CD4-positive, alpha-beta T cell treated with Interleukin-4 for 1 hour (primary cell): ENCODE measurements around the gene PRR13.
"Not testable (repeated sequence)": the region's sequence is repeated elsewhere in the genome, so short reads cannot be mapped to it uniquely, and the experiment has no call there.

Experiments used
- DNase-seq, 2 donors: peaks; one replicate each; pipeline ENCODE4 v3.0.0-alpha.2; 2020 to 2022

PRR13 gene, protein sequence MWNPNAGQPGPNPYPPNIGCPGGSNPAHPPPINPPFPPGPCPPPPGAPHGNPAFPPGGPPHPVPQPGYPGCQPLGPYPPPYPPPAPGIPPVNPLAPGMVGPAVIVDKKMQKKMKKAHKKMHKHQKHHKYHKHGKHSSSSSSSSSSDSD

GRCh38 chr12:53441040-53441833 is at the start of gene PRR13:
PRR13 (plus strand) TSS chr12:53441734; CDS start chr12:53442715, 981 bp downstream.
- peak; percentile 99 for DNase-seq

GRCh38 chr12:53399896-53400295 is 41.6 kb upstream of the PRR13 start:
- no peak for DNase-seq

- DNase-seq, result not testable (repeated sequence)
These were observed 39.2 kb upstream of the PRR13 start for GRCh38 chr12:53402351-53402750.

- DNase-seq, result no peak
These were observed 38.7 kb upstream of the PRR13 start for GRCh38 chr12:53402871-53403270.

- no peak for DNase-seq
These were observed 30.6 kb upstream of the PRR13 start for GRCh38 chr12:53410951-53411350.

- DNase-seq, result no peak
These were observed 27.9 kb upstream of the PRR13 start for GRCh38 chr12:53413485-53414204.

DNA sequence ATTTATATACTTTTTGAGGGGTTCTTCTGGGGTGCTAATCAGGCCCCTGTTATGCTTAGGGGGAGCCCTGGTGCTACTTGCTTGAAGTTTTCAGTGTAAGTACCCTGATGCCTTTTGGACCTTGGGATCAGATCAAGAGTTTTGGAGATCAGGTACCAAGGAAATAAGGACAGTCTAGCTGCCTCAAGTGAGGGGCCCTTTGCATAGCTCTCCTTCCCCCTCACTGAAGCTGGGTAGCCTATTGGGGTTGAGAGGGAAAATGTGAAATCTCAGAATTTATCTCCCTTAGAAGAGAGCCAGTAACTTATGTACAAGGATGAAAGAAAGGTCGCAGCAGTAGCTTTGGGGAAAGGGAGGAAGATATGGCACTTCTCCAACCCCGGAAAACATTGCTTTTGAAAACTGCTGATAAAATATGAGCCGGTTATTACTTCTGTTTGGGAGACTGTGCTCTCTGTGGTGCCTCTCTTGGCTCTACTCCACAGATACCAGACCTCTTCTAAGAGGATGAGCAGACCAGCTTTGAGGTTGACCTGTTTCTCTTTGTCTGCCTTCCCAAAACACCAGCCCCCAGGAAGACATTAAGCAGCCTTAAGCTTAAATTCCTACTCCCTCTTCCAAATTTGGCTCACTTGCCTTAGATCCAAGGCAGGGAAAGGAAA is 26.6 kb upstream of the PRR13 start:
- DNase-seq, result no peak

GRCh38 chr12:53415752-53416389 is 25.7 kb upstream of the PRR13 start:
- not testable (repeated sequence) for DNase-seq

DNA sequence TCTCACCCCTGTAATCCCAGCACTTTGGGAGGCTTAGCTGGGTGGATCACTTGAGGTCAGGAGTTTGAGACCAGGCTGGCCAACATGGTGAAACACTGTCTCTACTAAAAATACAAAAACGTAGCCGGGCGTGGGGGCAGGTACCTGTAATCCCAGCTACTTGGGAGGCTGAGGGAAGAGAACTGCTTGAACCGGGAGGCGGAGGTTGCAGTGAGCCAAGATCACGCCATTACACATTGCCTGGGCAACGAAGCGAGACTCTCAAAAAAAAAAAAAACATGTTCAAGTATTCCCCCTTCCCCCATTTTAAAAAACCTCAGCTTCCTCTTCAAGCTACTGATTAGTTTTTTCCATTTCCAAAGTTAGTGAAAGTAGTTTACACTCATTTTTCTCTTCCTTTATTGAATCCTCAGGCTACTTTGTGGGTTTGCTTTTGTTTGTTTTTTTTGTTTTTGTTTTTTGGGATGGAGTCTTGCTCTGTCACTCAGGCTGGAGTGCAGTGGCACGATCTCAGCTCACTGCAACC is 24.2 kb upstream of the PRR13 start:
- not testable (repeated sequence) for DNase-seq

DNA sequence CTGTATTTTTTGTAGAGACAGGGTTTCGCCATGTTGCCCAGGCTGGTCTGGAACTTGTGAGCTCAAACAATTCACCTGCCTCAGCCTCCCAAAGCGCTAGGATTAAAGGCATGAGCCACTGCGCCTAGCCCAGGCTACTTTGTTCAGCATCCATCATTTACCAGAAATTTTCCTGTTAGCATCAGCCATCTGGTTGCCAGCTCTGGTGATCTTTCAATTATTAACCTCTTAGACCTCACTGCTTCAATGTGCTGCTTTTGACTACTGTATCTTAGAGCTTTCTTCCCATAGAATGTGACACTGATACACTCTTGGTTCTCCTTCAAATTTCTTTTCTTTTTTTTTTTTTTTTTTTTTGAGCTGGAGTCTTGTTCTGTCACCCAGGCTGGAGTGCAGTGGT is 23.3 kb upstream of the PRR13 start:
- no peak for DNase-seq

GRCh38 chr12:53419756-53420155 is 21.8 kb upstream of the PRR13 start:
- no peak for DNase-seq

DNA sequence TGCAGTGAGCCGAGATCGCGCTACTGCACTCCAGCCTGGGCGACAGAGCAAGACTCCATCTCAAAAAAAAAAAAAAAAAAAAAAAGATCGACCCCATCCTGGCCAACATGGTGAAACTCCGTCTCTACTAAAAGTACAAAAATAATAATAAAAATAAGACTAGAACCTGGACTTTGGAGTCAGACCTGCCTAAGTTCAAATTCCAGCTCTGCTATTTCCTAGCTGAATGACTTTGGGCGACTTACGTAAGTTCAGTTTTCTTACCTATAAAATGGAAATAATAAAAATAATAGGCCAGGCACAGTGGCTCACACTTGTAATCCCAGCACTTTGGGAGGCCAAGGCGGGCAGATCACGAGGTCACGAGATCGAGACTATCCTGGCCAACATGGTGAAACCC is 19.3 kb upstream of the PRR13 start:
- not testable (repeated sequence) for DNase-seq

DNA sequence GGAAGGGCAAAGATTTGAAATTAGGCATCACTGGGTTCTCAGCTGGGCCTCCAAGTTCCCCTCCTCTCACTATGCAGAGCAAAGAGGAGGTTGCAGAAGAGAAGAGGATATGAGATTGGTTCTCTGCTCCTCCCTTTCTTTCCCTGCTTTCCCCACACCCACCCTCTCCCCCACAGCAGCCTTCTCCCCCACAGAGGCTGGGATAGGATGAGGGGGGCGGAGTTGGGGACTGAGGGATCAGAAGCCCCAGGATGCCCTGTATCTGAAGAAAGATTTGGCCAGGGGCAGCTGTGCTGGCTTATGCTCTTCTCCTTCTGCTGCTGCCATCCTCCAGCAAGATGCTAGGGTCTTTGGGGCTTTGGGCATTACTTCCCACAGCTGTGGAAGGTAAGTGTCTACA is 17.9 kb upstream of the PRR13 start, which contains the start of gene AMHR2:
Gene AMHR2 (plus strand): TSS at position 259 of the 400 bp plus-strand sequence. CDS start 80 bp downstream, at position 339.
- DNase-seq, result no peak

GRCh38 chr12:53424626-53425514 is 16.7 kb upstream of the PRR13 start:
- DNase-seq, result no peak

- DNase-seq, result no peak
These were observed 15.9 kb upstream of the PRR13 start for GRCh38 chr12:53425515-53426150.

DNA sequence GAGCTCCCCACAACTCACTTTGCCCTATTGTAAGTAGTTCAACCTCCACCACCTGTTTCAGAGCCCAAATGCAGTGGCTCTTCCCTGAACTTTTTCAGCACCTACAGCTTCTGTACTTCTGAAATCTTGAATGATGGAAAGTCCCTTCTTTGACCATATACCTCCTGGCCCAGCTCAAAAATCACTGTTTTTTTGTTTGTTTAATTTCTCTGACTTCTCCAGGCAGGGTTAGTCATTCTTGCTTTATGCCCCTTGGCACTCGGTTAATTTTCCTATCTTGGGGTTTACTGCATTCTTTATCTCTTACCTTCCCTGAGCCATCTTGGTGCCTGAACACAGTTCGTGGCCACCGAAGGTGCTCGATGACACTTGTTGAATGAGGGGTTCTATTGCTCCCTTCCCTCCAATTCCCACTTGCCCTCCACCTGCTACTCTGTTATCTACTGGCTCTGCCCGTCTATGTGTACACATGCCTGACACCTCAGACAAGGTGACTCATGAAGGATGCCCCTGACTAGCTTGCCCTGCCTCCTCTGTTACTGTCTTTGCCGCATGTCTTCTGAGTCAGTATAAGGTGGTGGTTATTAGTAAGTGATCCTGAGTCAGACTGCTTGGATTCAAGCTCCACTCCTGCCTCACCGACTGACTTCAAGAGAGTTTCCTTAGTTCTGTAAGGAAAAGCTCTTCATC is 13.5 kb upstream of the PRR13 start:
- DNase-seq, result no peak

DNA sequence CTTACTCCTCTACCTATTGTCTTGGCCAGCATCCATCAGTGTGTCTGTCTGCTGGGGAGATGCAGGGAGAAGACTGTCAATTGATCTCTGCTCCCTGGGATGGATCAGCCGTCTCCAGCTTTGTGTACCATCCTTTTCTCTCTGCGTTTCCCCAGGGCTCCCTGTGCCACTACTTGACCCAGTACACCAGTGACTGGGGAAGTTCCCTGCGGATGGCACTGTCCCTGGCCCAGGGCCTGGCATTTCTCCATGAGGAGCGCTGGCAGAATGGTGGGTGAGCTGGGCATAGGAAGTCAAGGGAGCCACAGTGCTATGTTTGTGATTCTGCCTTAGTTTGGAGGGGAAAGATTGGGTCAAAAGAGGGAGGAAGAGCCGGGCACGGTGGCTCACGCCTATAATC is 12.8 kb upstream of the PRR13 start:
- DNase-seq, result no peak

DNA sequence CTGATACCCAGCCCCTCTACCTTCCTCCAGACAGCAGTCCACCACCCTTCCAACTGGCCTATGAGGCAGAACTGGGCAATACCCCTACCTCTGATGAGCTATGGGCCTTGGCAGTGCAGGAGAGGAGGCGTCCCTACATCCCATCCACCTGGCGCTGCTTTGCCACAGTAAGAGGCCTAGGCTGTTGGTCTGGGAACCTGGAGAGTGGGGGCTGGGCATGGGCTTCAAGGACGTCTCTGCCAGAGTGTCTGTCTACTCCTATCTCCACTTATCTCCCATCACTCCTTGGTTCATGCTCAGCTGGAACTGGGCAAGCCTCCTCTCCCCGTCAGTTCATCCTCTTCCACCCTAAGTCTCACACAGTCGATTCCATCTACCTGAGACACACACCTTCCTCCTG is 11.4 kb upstream of the PRR13 start:
- DNase-seq, result no peak

DNA sequence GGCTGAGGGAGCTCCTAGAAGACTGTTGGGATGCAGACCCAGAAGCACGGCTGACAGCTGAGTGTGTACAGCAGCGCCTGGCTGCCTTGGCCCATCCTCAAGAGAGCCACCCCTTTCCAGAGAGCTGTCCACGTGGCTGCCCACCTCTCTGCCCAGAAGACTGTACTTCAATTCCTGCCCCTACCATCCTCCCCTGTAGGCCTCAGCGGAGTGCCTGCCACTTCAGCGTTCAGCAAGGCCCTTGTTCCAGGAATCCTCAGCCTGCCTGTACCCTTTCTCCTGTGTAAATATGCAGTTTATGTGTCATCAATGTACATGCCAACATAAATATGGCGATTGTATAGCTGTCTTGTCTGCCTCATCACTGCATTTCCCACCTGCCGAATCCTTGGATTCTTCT is 10.3 kb upstream of the PRR13 start:
- no peak for DNase-seq

DNA sequence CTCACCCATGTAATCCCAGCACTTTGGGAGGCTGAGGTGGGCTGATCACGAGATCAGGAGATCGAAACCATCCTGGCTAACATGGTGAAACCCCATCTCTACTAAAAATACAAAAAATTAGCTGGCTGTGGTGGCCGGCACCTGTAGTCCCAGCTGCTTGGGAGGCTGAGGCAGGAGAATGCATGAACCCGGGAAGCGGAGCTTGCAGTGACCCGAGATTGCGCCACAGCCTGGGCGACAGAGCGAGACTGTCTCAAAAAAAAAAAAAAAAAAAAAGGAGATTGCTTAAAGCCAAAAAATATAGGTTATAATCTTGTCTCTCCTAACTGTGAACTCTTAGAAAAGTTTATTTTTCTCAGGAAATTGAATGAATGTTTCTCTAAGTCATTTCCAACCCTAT is 6.2 kb upstream of the PRR13 start:
- not testable (repeated sequence) for DNase-seq
